Ovary (tissue), 9 donors: ENCODE data around the gene BTBD10. TPM values are rescaled to one million over a fixed set of nuclear protein-coding genes. Genes with fewer than 3 reads are reported as not detected.

Experiments
- DNase-seq, 5 donors: peaks; one replicate each; pipeline ENCODE4 v3.0.0-alpha.2; 2019 to 2020
- H3K27ac ChIP-seq, 2 donors: fragments of 200-600 bp; one replicate each; pipeline versions ENCODE4 v1.5.1 to v1.8.0; 2019 to 2022
- H3K27me3 ChIP-seq: fragments of 200-600 bp; one replicate; pipeline ENCODE4 v1.8.0; 2022
- H3K36me3 ChIP-seq: fragments of 200-600 bp; sonication (generic); one replicate; pipeline ENCODE4 v1.5.1; 2019
- H3K4me1 ChIP-seq: one replicate; pipeline ENCODE4 v1.8.1; 2013; ENCODE audit warnings: mild to moderate bottlenecking, moderate library complexity; ENCODE audit not compliant: insufficient read depth
- H3K4me3 ChIP-seq: fragments of 200-600 bp; sonication (generic); one replicate; pipeline ENCODE4 v1.5.1; 2017
- H3K9me3 ChIP-seq, 2 donors: fragments of 200-600 bp in 1 of 2; sonication (generic) in 1 of 2; one replicate each; pipeline versions ENCODE4 v1.5.1 to v1.8.1; 2013 to 2019; ENCODE audit warnings: mild to moderate bottlenecking in 1 of 2, moderate library complexity in 1 of 2
- CTCF ChIP-seq, 3 donors: fragments of 450-650 bp in 2 of 3; fragments of 200-600 bp in 1 of 3; IDR thresholded peaks; one replicate each; pipeline versions ENCODE4 v1.5.1 to v1.8.0; 2016 to 2022; ENCODE audit warnings: antibody characterized with exemption in 3 of 3, mild to moderate bottlenecking in 1 of 3
- EP300 ChIP-seq: sonication (generic); formaldehyde crosslinking; IDR thresholded peaks from one replicate; pipeline ENCODE4 v1.6.1; 2017; ENCODE audit warnings: antibody characterized with exemption
- POLR2A ChIP-seq: fragments of 450-650 bp; IDR thresholded peaks from one replicate; pipeline ENCODE4 v1.6.1; 2017; ENCODE audit warnings: antibody characterized with exemption, mild to moderate bottlenecking, moderate library complexity
- WGBS, 3 donors: extraction: QIAGEN DNeasy Blood & Tissue Kit in 1 of 3; methylation state at CpG; one replicate each; pipeline versions ENCODE4 v1.1.5 to v1.1.7; 2013 to 2017; 5-methylcytosine and 5-hydroxymethylcytosine counted together
- intact Hi-C, 4 donors: fragments of 100-400 bp; cut with DNase I; formaldehyde crosslinking; loops; one replicate each; pipeline versions ENCODE4 v1.11.0 to v1.15.1; 2022 to 2023
- polyA plus RNA-seq, 2 donors: library from polyadenylated mRNA; stranded (reverse); fragments of 200-250 nt in 1 of 2; fragments of 350-450 nt in 1 of 2; fragmentation: Illumina TruSeq in 1 of 2; extraction: RNeasy Lipid Tissue Mini Kit (QIAGEN cat#74804) in 1 of 2; gene quantifications; one replicate each; pipeline ENCODE4 v1.2.3, GENCODE V29; 2013 to 2014
- total RNA-seq, 7 donors: library from RNA; depleted of rRNA in 2 of 7; stranded (reverse); fragments of >200 nt in 2 of 7; fragmentation: NEBNext Ultra II Directional in 3 of 7; extraction: Animal tissue kit (Norgen Biotek cat#: 25700) in 3 of 7; gene quantifications; one replicate each; pipeline versions ENCODE4 v1.1.0 to v1.2.4, GENCODE V29; 2016 to 2023
- donor health status: DM: no; HTN: no; CAD: no; lungs with moderate emphysema.
- donor health status: DM: no; HTN: no; CAD: no.
- donor health status: Bipolar disorder and iron deficiency.
- donor health status: DM: yes; HTN: yes; CAD: no.
- donor health status: DM: no; HTN: no; CAD: no.
- donor health status: DM: yes; HTN: yes; CAD: no.

The BTBD10 gene
- total and polyA plus RNA-seq, 9 donors: 14.8 to 31.4 (median 25.0) TPM

GRCh38 chr11:13479688-13480087 is 16.7 kb upstream of the BTBD10 start:
- intact Hi-C loops: no loop called here
- 92 to 96% (median 93%) methylated on average over 3 of the region's 3 CpGs for WGBS, 3 donors

GRCh38 chr11:13475091-13475490 is 12.1 kb upstream of the BTBD10 start:
- H3K4me1 ChIP-seq: no peaks in the 10 kb centered on the region
- H3K4me3 ChIP-seq: no peak overlapping the region
- no peaks in the 10 kb centered on the region for H3K27me3 ChIP-seq
- H3K27ac ChIP-seq: no peak overlapping the region
- intact Hi-C loops: no loop called here
- 69 to 77% (median 74%) methylated on average over 3 of the region's 3 CpGs for WGBS, 3 donors
- DNase-seq: no peak
- no peaks in the 10 kb centered on the region for H3K9me3 ChIP-seq
- H3K36me3 ChIP-seq: no peaks in the 10 kb centered on the region
- TF ChIP-seq CTCF (IDR thresholded peaks at IDR 0.05): no peak
- TF ChIP-seq EP300: no peak
- no peak for TF ChIP-seq POLR2A

More at GRCh38 chr11:13479688-13480087, 16.7 kb upstream of the BTBD10 start:
- Histone ChIP-seq H3K27ac (no peak overlapping the region), H3K36me3 (no peaks in the 10 kb centered on the region), H3K4me3 (no peak overlapping the region), H3K27me3 (no peaks in the 10 kb centered on the region), H3K4me1 (no peaks in the 10 kb centered on the region), H3K9me3 (no peaks in the 10 kb centered on the region)
- TF ChIP-seq EP300 (no peak), CTCF (IDR thresholded peaks at IDR 0.05) (no peak), POLR2A (no peak)
- no peak for DNase-seq

- WGBS, 3 donors: 56 to 63% (median 58%) methylated on average over 3 of the region's 3 CpGs
- Histone ChIP-seq H3K27ac (no peak overlapping the region), H3K36me3 (no peaks in the 10 kb centered on the region), H3K4me1 (no peaks in the 10 kb centered on the region), H3K9me3 (no peaks in the 10 kb centered on the region), H3K27me3 (no peaks in the 10 kb centered on the region), H3K4me3 (no peak overlapping the region)
- intact Hi-C loops: no loop called here
- no peak for TF ChIP-seq EP300
- TF ChIP-seq CTCF (IDR thresholded peaks at IDR 0.05): no peak
- TF ChIP-seq POLR2A: no peak
- no peak for DNase-seq
Measured at GRCh38 chr11:13473013-13473722, 10.1 kb upstream of the BTBD10 start.

- 30 to 36% (median 32%) methylated on average over 5 of the region's 5 CpGs for WGBS, 3 donors
Measured at GRCh38 chr11:13468750-13469149, 5.7 kb upstream of the BTBD10 start.

More at GRCh38 chr11:13468750-13469149, 5.7 kb upstream of the BTBD10 start:
- no peaks in the 10 kb centered on the region for H3K4me1 ChIP-seq
- H3K27ac ChIP-seq: no peak overlapping the region
- no peaks in the 10 kb centered on the region for H3K36me3 ChIP-seq
- H3K27me3 ChIP-seq: no peaks in the 10 kb centered on the region
- no peak for DNase-seq
- intact Hi-C loops: no loop called here
- H3K4me3 ChIP-seq: no peak overlapping the region
- H3K9me3 ChIP-seq: no peaks in the 10 kb centered on the region
- TF ChIP-seq POLR2A (no peak), CTCF (IDR thresholded peaks at IDR 0.05) (no peak), EP300 (no peak)
